HL-60 (cell line): ENCODE results near the gene GTSE1.

Source experiments
- POLR2AphosphoS5 ChIP-seq: IDR thresholded peaks from 2 replicates; pipeline ENCODE4 v1.6.1; 2012; ENCODE audit warnings: low read depth
- TF ChIP-seq, protein P1 (sequence below): IDR thresholded peaks from 2 replicates; pipeline ENCODE4 v1.6.1; 2012; ENCODE audit warnings: low read depth; ENCODE audit not compliant: insufficient replicate concordance
- TF ChIP-seq, protein P2 (sequence below): IDR thresholded peaks from one replicate; pipeline ENCODE4 v1.5.1; 2011; ENCODE audit warnings: low read length, control low read depth, inconsistent platforms; ENCODE audit not compliant: insufficient read depth

DNA sequence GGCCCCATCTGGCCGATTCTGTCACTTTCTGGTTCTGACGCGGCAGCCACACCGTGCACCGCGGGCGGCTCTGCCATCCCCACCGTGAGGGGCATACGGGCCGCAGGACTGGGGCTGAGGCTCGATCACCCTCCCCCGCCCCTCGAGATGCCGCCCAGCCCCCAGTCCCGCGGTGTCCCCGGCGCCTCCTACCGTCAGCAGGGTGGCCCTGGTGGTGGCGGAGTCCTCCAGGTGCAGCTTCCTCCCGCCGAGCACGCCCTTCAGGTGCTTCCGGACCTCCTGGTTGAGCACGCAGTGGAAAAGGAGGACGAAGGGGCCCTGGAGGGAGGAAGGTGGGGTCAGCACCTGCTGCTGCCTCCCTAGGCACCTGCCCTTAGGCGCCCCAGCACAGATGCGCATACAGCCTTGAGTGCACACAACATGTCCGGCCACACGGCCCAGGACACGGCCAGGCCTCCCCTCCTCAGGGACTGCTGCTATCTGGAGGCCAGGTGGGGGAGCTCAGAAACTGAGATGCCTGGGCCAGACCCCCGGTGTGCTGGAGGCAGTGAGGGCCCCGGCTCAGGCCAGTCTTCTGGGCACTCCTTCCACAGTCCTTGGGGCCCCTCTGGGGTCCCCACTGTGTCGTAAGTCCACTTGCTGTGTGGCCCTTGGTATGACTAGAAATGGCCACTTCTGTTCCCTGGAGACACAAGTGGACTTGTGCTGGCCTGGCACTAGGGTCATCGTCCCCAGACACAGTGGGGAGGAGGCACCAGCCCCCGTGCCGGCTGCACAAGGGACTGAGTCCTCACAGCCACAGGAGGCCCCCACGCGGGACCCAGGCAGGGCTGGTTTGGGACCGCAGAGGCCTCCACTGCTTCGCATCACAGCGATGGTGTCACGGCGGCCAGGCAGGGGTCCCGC is 70.4 kb downstream of the GTSE1 start:
- TF ChIP-seq, protein P1, sequence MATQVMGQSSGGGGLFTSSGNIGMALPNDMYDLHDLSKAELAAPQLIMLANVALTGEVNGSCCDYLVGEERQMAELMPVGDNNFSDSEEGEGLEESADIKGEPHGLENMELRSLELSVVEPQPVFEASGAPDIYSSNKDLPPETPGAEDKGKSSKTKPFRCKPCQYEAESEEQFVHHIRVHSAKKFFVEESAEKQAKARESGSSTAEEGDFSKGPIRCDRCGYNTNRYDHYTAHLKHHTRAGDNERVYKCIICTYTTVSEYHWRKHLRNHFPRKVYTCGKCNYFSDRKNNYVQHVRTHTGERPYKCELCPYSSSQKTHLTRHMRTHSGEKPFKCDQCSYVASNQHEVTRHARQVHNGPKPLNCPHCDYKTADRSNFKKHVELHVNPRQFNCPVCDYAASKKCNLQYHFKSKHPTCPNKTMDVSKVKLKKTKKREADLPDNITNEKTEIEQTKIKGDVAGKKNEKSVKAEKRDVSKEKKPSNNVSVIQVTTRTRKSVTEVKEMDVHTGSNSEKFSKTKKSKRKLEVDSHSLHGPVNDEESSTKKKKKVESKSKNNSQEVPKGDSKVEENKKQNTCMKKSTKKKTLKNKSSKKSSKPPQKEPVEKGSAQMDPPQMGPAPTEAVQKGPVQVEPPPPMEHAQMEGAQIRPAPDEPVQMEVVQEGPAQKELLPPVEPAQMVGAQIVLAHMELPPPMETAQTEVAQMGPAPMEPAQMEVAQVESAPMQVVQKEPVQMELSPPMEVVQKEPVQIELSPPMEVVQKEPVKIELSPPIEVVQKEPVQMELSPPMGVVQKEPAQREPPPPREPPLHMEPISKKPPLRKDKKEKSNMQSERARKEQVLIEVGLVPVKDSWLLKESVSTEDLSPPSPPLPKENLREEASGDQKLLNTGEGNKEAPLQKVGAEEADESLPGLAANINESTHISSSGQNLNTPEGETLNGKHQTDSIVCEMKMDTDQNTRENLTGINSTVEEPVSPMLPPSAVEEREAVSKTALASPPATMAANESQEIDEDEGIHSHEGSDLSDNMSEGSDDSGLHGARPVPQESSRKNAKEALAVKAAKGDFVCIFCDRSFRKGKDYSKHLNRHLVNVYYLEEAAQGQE: no peak
- TF ChIP-seq, protein P2, sequence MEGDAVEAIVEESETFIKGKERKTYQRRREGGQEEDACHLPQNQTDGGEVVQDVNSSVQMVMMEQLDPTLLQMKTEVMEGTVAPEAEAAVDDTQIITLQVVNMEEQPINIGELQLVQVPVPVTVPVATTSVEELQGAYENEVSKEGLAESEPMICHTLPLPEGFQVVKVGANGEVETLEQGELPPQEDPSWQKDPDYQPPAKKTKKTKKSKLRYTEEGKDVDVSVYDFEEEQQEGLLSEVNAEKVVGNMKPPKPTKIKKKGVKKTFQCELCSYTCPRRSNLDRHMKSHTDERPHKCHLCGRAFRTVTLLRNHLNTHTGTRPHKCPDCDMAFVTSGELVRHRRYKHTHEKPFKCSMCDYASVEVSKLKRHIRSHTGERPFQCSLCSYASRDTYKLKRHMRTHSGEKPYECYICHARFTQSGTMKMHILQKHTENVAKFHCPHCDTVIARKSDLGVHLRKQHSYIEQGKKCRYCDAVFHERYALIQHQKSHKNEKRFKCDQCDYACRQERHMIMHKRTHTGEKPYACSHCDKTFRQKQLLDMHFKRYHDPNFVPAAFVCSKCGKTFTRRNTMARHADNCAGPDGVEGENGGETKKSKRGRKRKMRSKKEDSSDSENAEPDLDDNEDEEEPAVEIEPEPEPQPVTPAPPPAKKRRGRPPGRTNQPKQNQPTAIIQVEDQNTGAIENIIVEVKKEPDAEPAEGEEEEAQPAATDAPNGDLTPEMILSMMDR: no peak
- TF ChIP-seq POLR2AphosphoS5: no peak
